H1 (cell line): ENCODE data around the gene ENKD1. TPM values are rescaled to one million over a fixed set of nuclear protein-coding genes. Genes with fewer than 3 reads are reported as not detected.
A peak's percentile ranks its signal among the peaks of the same experiment; 100 is the strongest.

Experiments
- CTCF ChIA-PET: fragments of 300-600 bp; sonication (Branson Sonifier 250); formaldehyde crosslinking; loops from one replicate; lab custom pipeline; 2021; ENCODE audit not compliant: partially characterized antibody; lab: Charles Lee
- POLR2A ChIA-PET: fragments of 300-600 bp; sonication (Branson Sonifier 250); formaldehyde crosslinking; loops from one replicate; lab custom pipeline; 2021; ENCODE audit warnings: inconsistent platforms; ENCODE audit not compliant: partially characterized antibody; lab: Charles Lee
- DNase-seq, 2 experiments: peaks; one replicate each; pipeline versions ENCODE4 v3.0.0 to v3.0.0-alpha.2; 2010 to 2022; ENCODE audit warnings: low spot score in 2 of 2, low read depth in 1 of 2, mixed read lengths in 1 of 2
- FAIRE-seq: peaks from 2 replicates; lab custom pipeline; 2011; peaks lifted over from hg19 to GRCh38; lab: Jason Lieb, UNC
- H2AFZ ChIP-seq: 2 replicates; pipeline ENCODE4 v1.8.1; 2012; ENCODE audit warnings: low read length, inconsistent platforms
- H2AK5ac ChIP-seq: 2 replicates; pipeline ENCODE4 v1.6.1; 2013; ENCODE audit warnings: low read depth, low read length
- H2BK120ac ChIP-seq: replicated peaks from 2 replicates; pipeline ENCODE3; 2013; ENCODE audit warnings: low read depth, low read length, inconsistent platforms
- H2BK12ac ChIP-seq: 2 replicates; pipeline ENCODE4 v1.6.1; 2013; ENCODE audit warnings: low read depth, low read length
- H2BK15ac ChIP-seq: 2 replicates; pipeline ENCODE4 v1.6.1; 2013; ENCODE audit warnings: low read length
- H2BK20ac ChIP-seq: 2 replicates; pipeline ENCODE4 v1.6.1; 2013; ENCODE audit warnings: low read length
- H2BK5ac ChIP-seq: 2 replicates; pipeline ENCODE4 v1.6.1; 2013; ENCODE audit warnings: low read depth, low read length
- H3K14ac ChIP-seq: 2 replicates; pipeline ENCODE4 v1.6.1; 2013; ENCODE audit warnings: inconsistent platforms; ENCODE audit not compliant: insufficient read length
- H3K18ac ChIP-seq: 2 replicates; pipeline ENCODE4 v1.6.1; 2013; ENCODE audit warnings: low read length; ENCODE audit errors: extremely low read depth
- H3K23ac ChIP-seq: 2 replicates; pipeline ENCODE4 v1.6.1; 2013; ENCODE audit warnings: inconsistent platforms; ENCODE audit not compliant: insufficient read length
- H3K23me2 ChIP-seq: 2 replicates; pipeline ENCODE4 v1.6.1; 2013; ENCODE audit warnings: low read depth, low read length
- H3K27ac ChIP-seq: 2 replicates; pipeline ENCODE4 v1.6.1; 2011; ENCODE audit warnings: low read depth, low read length, inconsistent platforms
- H3K27me3 ChIP-seq, 4 experiments: replicated peaks in 1 of 4; 1 replicate in 1 of 4; 2 replicates in 3 of 4; pipeline versions ENCODE4 v1.6.1 to v1.8.1; 2011 to 2013; ENCODE audit warnings: low read length in 3 of 4, mild to moderate bottlenecking in 3 of 4, inconsistent platforms in 2 of 4, mixed read lengths in 2 of 4, moderate library complexity in 1 of 4; ENCODE audit not compliant: control insufficient read depth in 3 of 4, insufficient read depth in 3 of 4; ENCODE audit errors: extremely low read depth in 1 of 4
- H3K36me3 ChIP-seq, 4 experiments: 2 replicates each; pipeline versions ENCODE4 v1.6.1 to v1.8.1; 2011 to 2013; ENCODE audit warnings: mild to moderate bottlenecking in 4 of 4, low read length in 3 of 4, moderate library complexity in 2 of 4, control low read depth in 1 of 4, inconsistent platforms in 1 of 4; ENCODE audit not compliant: insufficient read depth in 4 of 4, control insufficient read depth in 2 of 4
- H3K4ac ChIP-seq: replicated peaks from 2 replicates; pipeline ENCODE3; 2013; ENCODE audit warnings: low read length, low read depth, mixed read lengths, inconsistent platforms; ENCODE audit not compliant: insufficient read length
- H3K4me1 ChIP-seq, 4 experiments: replicated peaks in 1 of 4; 1 replicate in 1 of 4; 2 replicates in 3 of 4; pipeline versions ENCODE4 v1.6.1 to v1.8.1; 2011 to 2013; ENCODE audit warnings: low read length in 3 of 4, inconsistent platforms in 2 of 4, mixed read lengths in 1 of 4; ENCODE audit not compliant: insufficient read depth in 4 of 4, control insufficient read depth in 3 of 4
- H3K4me2 ChIP-seq, 2 experiments: 2 replicates each; pipeline versions ENCODE4 v1.6.1 to v1.8.1; 2011 to 2013; ENCODE audit warnings: low read depth in 2 of 2, low read length in 2 of 2, control low read depth in 1 of 2, inconsistent platforms in 1 of 2, mild to moderate bottlenecking in 1 of 2; ENCODE audit not compliant: insufficient read depth in 1 of 2
- H3K4me3 ChIP-seq, 4 experiments: fragments of 200-600, 300-600 bp in 1 of 4; sonication (generic), shearing (Covaris generic), sonication (Bioruptor Twin) in 1 of 4; 2 replicates each; pipeline versions ENCODE4 v1.5.1 to v1.8.1; 2011 to 2016; ENCODE audit warnings: low read length in 4 of 4, low read depth in 3 of 4, control low read depth in 2 of 4, inconsistent platforms in 2 of 4, mild to moderate bottlenecking in 2 of 4, mixed read lengths in 1 of 4, moderate library complexity in 1 of 4; ENCODE audit not compliant: insufficient read depth in 2 of 4; ENCODE audit errors: extremely low read depth in 1 of 4
- H3K56ac ChIP-seq: replicated peaks from 2 replicates; pipeline ENCODE3; 2013; ENCODE audit warnings: low read depth, mild to moderate bottlenecking, mixed read lengths, low read length, inconsistent platforms; ENCODE audit not compliant: insufficient read length
- H3K79me1 ChIP-seq: 2 replicates; pipeline ENCODE4 v1.6.1; 2013; ENCODE audit warnings: low read depth, low read length, control low read depth
- H3K79me2 ChIP-seq, 2 experiments: 2 replicates each; pipeline versions ENCODE4 v1.6.1 to v1.8.1; 2012 to 2013; ENCODE audit warnings: low read length in 2 of 2, mild to moderate bottlenecking in 2 of 2, inconsistent platforms in 1 of 2; ENCODE audit not compliant: insufficient read depth in 2 of 2, control insufficient read depth in 1 of 2
- H3K9ac ChIP-seq, 4 experiments: replicated peaks in 1 of 4; 1 replicate in 1 of 4; 2 replicates in 3 of 4; pipeline versions ENCODE4 v1.6.1 to v1.8.1; 2011 to 2013; ENCODE audit warnings: low read depth in 3 of 4, low read length in 3 of 4, control low read depth in 2 of 4, mild to moderate bottlenecking in 2 of 4, moderate library complexity in 2 of 4, inconsistent platforms in 1 of 4; ENCODE audit errors: extremely low read depth in 1 of 4
- H3K9me3 ChIP-seq, 2 experiments: 2 replicates each; pipeline versions ENCODE4 v1.6.1 to v1.8.1; 2012 to 2013; ENCODE audit warnings: mild to moderate bottlenecking in 2 of 2, moderate library complexity in 2 of 2, control low read depth in 1 of 2, inconsistent platforms in 1 of 2, low read depth in 1 of 2, low read length in 1 of 2, mixed read lengths in 1 of 2; ENCODE audit not compliant: insufficient read depth in 2 of 2
- H4K20me1 ChIP-seq, 2 experiments: replicated peaks in 1 of 2; 2 replicates each; pipeline versions ENCODE3 to v1.8.1; 2011 to 2013; ENCODE audit warnings: inconsistent platforms in 2 of 2, low read length in 2 of 2, mild to moderate bottlenecking in 1 of 2; ENCODE audit not compliant: insufficient read depth in 2 of 2, control insufficient read depth in 1 of 2
- H4K5ac ChIP-seq: 2 replicates; pipeline ENCODE4 v1.6.1; 2013; ENCODE audit warnings: low read length, low read depth, mixed read lengths, inconsistent platforms; ENCODE audit not compliant: insufficient read length
- H4K8ac ChIP-seq: 2 replicates; pipeline ENCODE4 v1.8.0; 2013; ENCODE audit warnings: mild to moderate bottlenecking, moderate library complexity, low read length, inconsistent platforms; ENCODE audit not compliant: insufficient read depth; ENCODE audit errors: extremely low read depth
- H4K91ac ChIP-seq: replicated peaks from 2 replicates; pipeline ENCODE3; 2013; ENCODE audit warnings: low read length, mixed read lengths, inconsistent platforms; ENCODE audit not compliant: insufficient read length
- SIX5 ChIP-seq: IDR thresholded peaks from 2 replicates; pipeline ENCODE4 v1.6.1; 2011; ENCODE audit warnings: mild to moderate bottlenecking, low read depth, low read length
- TAF1 ChIP-seq: IDR thresholded peaks from 2 replicates; pipeline ENCODE4 v1.6.1; 2011; ENCODE audit warnings: mild to moderate bottlenecking, low read depth, low read length
- WGBS, 2 experiments: shearing (Covaris generic) in 1 of 2; methylation state at CpG; one replicate each; pipeline versions ENCODE4 v1.1.6 to v1.1.7; 2013 to 2015; ENCODE audit warnings: low lambda C conversion rate in 2 of 2, mixed read lengths in 2 of 2, inconsistent platforms in 1 of 2, low coverage in 1 of 2, missing lambda C conversion rate in 1 of 2; ENCODE audit not compliant: insufficient replicate concordance in 2 of 2, insufficient coverage in 1 of 2, insufficient read length in 1 of 2; ENCODE audit errors: extremely low coverage in 1 of 2, missing lambda C conversion rate in 1 of 2; 5-methylcytosine and 5-hydroxymethylcytosine counted together
- polyA plus RNA-seq, 7 experiments: library from polyadenylated mRNA; depleted of rRNA in 3 of 7; stranded (reverse) in 5 of 7; unstranded in 2 of 7; fragments of >200 nt in 5 of 7; fragments of 200-250 nt in 2 of 7; gene quantifications; 1 replicate in 5 of 7; 2 replicates in 1 of 7; 4 replicates in 1 of 7; pipeline versions ENCODE4 v1.2.1 to v1.2.3, GENCODE V29; 2011 to 2013; ENCODE audit warnings: missing spikeins in 2 of 7, mixed read lengths in 2 of 7
- total RNA-seq: library from RNA; stranded (reverse); fragmentation: NEBNext Ultra II Directional; extraction: Animal tissue kit (Norgen Biotek cat#: 25700); gene quantifications from 2 replicates; pipeline ENCODE4 v1.2.1, GENCODE V29; 2021

The ENKD1 gene
- total and polyA plus RNA-seq, 2 of the 8 experiments (the other 6 are each of a cell fraction or from before 2014, with no cell fraction given), result 12.9 to 16.1 TPM

DNA sequence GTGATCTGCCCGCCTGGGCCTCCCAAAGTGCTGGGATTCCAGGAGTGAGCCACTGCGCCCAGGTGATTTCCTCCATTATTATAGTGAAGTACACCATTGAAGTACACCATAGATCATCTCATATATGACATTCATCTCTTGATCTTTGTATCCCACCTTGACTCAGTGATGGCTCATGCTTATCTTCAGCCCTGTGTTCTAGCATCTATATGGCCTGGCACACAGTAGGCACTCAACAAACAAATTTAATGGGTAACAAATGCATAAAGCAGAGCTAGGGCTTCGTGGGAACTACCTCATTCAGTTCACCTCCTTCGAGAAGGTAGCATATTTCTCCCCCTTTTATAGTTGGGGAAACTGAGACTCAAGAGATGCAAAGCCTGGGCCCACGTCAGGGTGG lies 952 bp downstream of the ENKD1 start:
- Histone ChIP-seq H3K18ac (no peak overlapping the region), H3K9me3 (no peaks in the 10 kb centered on the region), H4K91ac (no peak overlapping the region), H3K36me3 (no peaks in the 10 kb centered on the region), H3K23me2 (peaks cover 20% of the 10 kb centered on the region; the same call in 1 of the 2 replicates), H3K56ac (no peak overlapping the region), H3K9ac (peak overlapping the region in 1 of 4 experiments; percentile 2; a peak in 4 of 7 replicates), H3K4me1 (peaks cover 0 to 29% (median 20%) of the 10 kb centered on the region in 4 experiments; a peak in 5 of 7 replicates), H2AK5ac (no peak overlapping the region), H2BK5ac (no peak overlapping the region), H3K4ac (no peak overlapping the region), H4K5ac (no peak overlapping the region), H3K23ac (no peak overlapping the region), H2BK20ac (no peak overlapping the region), H3K4me3 (peak overlapping the region; percentile 44 to 73 (median 51)), H3K27ac (no peak overlapping the region), H2AFZ (0 out of 2 replicates have a peak overlapping the region, but pooled peaks have one; percentile 4), H2BK12ac (no peak overlapping the region), H3K27me3 (peaks cover 0 to 3% (median 0%) of the 10 kb centered on the region in 4 experiments; a peak in 2 of 7 replicates), H2BK120ac (no peak overlapping the region), H4K8ac (no peak overlapping the region), H3K4me2 (peak overlapping the region; percentile 78 to 95), H4K20me1 (peaks cover 6 to 8% of the 10 kb centered on the region in 2 experiments), H3K79me2 (no peaks in the 10 kb centered on the region), H3K79me1 (no peaks in the 10 kb centered on the region), H2BK15ac (no peak overlapping the region), H3K14ac (no peak overlapping the region)
- 65% methylated on average over 5 of the region's 5 CpGs; no CpG with 5 or more reads in 1 of the 2 experiments for WGBS, 2 experiments
- FAIRE-seq (no peak), DNase-seq (no peak)
- 0 out of 2 replicates have a peak, but pooled peaks have one; percentile 5 for TF ChIP-seq TAF1
- no peak for TF ChIP-seq SIX5
- ChIA-PET POLR2A (interaction anchor here (1.9 kb wide), 1 partner anchor 104 kb away, joined by 5 read pairs; no protein-coding TSS in a partner anchor), CTCF (interaction anchor here (0.7 to 13.7 kb wide), 15 partner anchors 11 to 277 kb away, joined by 3 to 202 read pairs (median 4); partner anchors contain the start of genes CARMIL2 and RIPOR1)
